NCI-H146 treated with DMSO at 0.1 percent for 48 hours (cell line): ENCODE results near the gene FOSL1.

Source experiments
- DNase-seq: peaks from one replicate; lab custom pipeline; 2025; ENCODE audit not compliant: unreplicated experiment; lab: John Stamatoyannopoulos, UW

Gene FOSL1

DNA sequence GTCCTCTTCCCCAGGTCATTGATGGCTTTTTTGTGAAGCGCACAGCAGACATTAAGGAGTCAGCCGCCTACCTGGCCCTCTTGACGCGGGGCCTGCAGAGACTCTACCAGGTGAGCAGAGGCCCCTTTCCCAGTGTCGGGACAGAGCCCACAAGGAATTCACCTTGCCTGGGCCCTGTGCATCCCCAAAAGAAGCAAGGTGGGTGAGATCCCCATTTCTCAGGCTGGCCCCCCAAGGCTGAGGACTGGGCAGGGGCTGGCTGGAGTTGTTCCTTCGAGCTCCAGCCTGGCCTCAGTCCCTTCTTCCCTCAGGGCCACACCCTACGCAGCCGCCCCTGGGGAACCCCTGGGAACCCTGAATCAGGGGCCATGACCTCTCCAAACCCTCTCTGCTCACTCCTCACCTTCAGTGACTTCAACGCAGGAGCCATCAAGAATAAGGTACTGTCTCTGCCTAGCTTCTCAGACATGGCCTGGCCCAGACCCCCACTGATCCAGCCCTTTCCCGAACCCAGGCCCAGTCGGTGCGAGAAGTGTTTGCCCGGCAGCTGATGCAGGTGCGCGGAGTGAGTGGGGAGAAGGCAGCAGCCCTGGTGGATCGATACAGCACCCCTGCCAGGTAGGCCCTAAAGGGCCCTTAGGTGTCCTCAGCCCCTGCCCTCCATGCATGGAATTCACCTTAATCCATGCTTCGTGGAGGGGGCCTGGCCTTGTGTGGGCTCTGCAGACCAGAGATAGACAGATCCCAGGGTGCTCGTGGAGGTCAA lies 35.3 kb downstream of the FOSL1 start:
- DNase-seq: no peak

GRCh38 chr11:65863889-65864705 lies 36.1 kb downstream of the FOSL1 start:
- DNase-seq: no peak

- no peak for DNase-seq
These were observed 37.0 kb downstream of the FOSL1 start for GRCh38 chr11:65862941-65863888.

DNA sequence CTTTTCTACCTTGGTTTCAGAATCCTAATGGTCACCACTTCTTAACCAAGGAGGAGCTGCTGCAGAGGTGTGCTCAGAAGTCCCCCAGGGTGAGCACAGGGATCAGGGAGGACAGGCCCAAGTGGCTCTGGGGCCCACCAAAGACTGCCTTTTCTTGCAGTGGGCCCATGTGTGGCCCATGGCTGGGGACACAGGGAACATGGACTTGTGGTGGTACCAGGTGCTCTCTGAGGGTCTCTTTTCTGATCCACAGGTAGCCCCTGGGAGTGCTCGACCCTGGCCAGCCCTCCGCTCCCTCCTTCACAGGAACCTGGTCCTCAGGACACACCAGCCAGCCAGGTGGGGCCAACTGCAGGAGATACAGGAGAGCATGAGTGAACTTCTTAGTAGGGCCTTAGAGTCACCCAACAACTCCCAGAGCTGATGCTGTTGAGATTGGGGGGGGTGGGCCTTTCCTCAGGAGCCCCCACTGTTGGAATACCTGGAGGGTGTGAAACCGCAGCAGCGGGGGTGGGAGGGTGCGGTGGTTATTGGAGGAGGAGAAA lies 37.9 kb downstream of the FOSL1 start:
- DNase-seq: no peak

DNA sequence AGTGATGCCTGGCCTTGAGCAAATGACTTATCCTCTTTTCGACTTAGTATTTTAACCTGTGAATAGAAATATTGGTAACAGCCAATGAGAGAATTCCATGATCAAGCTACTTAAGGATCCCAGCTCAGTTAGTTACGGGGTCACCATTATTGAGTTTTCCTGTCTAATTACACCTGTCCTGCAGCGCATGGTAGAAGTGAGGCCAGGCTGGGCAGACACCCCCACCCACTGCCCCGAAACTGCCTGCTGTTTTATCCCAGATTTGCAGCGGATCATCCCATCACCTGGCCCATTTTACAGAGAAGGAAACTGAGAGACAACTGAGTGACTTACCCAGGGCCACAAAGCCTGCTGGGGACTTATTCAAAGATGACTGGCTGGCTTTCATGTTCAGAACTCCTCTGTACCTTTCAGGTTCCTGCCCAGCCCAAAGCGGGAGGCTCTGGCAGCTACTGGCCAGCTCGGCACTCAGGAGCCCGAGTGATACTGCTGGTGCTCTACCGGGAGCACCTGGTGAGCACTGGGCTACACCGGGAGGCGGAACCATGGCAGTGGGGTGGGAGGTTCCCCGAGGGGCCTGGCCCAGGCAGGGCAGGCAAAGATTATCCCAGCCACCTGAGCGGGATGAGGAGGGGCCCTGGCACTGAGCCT lies 38.5 kb downstream of the FOSL1 start:
- no peak for DNase-seq

GRCh38 chr11:65861165-65861505 lies 39.1 kb downstream of the FOSL1 start:
- DNase-seq: no peak

- peak; percentile 91 for DNase-seq
These were observed 39.7 kb downstream of the FOSL1 start, which contains the start of gene MUS81 for GRCh38 chr11:65860278-65861164. MUS81 (plus strand) TSS chr11:65860433; CDS start chr11:65860754, 321 bp downstream.

GRCh38 chr11:65859812-65860277 lies 40.3 kb downstream of the FOSL1 start:
- peak; percentile 59 for DNase-seq

DNA sequence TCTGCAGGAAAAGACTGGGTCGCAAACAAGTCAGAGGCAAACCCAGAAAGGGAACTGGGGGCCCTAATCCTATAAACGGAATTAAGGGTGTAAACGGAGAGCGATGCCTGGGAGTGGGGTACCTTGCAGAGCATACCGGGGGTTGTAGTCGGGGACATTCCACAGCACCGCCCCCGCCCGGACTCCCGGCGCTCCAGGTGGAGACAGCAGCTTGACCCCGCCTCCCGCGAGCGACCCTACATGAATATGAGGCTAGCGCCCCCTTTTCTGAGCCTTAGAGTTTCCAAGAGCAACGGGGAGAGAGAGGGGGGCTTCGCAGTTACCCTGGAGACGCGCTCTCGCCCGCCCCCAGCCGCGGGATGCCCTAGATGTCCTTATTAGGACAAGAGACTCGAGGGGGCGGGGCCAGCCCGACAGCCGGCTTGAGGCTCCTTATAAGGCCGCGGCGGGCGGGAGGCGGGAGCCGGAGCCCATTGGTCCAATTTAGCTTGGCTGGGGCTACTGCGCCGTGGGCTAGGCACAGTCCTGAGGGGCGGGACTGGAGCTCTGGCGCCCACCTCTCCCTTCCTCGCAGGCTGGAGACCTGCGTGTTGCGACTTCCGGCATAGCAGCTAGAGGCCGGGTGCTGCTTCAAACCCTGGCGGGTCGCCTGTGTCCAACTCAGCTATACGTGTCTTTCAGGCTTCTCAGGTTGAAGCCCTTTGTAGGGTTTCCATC lies 40.9 kb downstream of the FOSL1 start:
- DNase-seq: peak; percentile 97

DNA sequence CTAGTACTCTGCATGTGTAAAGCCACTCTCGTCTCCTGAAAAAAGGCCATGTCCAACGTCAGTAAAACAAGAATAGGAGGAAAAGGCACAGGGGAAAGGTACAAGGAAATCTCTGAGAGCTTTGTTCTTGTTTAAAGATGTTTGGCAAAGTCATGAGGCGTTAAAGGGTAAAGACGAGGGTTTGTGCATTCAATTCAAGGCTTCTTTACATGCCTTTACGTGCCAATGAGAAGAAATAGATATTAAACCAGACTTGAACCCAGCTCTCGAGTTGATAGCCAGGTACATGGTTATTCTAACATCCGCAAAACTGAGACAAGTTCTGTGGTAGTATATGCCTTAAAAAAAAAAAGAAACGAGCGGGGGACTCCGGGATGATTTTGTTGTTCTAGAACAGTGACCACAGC lies 41.5 kb downstream of the FOSL1 start:
- peak; percentile 59 for DNase-seq

- DNase-seq: peak; percentile 93
These were observed 42.1 kb downstream of the FOSL1 start, which contains the start of gene CFL1 for GRCh38 chr11:65857853-65858680. CFL1 (minus strand) TSS chr11:65858180; CDS start chr11:65858099, 81 bp downstream.

GRCh38 chr11:65857500-65857852 lies 42.7 kb downstream of the FOSL1 start:
- DNase-seq: no peak

GRCh38 chr11:65856689-65857499 lies 43.3 kb downstream of the FOSL1 start:
- peak; percentile 22 for DNase-seq

DNA sequence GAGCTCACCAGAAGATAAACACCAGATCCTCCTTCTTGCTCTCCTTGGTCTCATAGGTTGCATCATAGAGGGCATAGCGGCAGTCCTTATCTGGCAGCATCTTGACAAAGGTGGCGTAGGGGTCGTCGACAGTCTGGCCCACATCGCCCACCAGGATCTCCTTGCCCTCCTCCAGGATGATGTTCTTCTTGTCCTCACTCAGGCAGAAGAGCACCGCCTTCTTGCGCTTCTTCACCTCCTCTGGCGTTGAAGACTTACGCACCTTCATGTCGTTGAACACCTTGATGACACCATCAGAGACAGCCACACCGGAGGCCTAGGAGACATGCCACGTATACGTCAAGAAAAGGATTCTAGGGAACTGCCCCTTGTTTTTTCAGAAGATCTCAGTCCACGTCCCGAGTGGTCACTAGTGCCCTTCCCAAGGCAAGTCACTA lies 44.2 kb downstream of the FOSL1 start:
- no peak for DNase-seq

- no peak for DNase-seq
These were observed 45.0 kb downstream of the FOSL1 start for GRCh38 chr11:65854852-65855837.

- no peak for DNase-seq
These were observed 46.0 kb downstream of the FOSL1 start for GRCh38 chr11:65854161-65854592.
